Motor neuron (in vitro differentiated cells): ENCODE results near the gene YPEL4. TPM values are rescaled to one million over a fixed set of nuclear protein-coding genes. Genes with fewer than 3 reads are reported as not detected.

ENCODE experiments used
- ATAC-seq, 8 experiments: fragments of 200-7000 bp; cut with Tn5 transposase; replicated peaks in 6 of 8; 2 replicates each; pipeline ENCODE4 v1.8.0; 2021; ENCODE audit warnings: mild to moderate bottlenecking in 8 of 8, moderate library complexity in 8 of 8
- H3K27ac ChIP-seq, 2 donors: fragments of 250-450 bp; sonication (Bioruptor Pico); 2 replicates each; pipeline ENCODE4 v1.9.0; 2021; ENCODE audit warnings: antibody characterized with exemption in 2 of 2, mild to moderate bottlenecking in 2 of 2, moderate library complexity in 1 of 2
- H3K4me1 ChIP-seq, 2 donors: fragments of 250-450 bp; sonication (Bioruptor Pico); replicated peaks in 1 of 2; 2 replicates each; pipeline ENCODE4 v1.6.1; 2021; ENCODE audit warnings: antibody characterized with exemption in 2 of 2, mild to moderate bottlenecking in 2 of 2, moderate library complexity in 1 of 2
- H3K4me3 ChIP-seq, 5 donors: fragments of 250-450 bp; sonication (Bioruptor Pico); 2 replicates each; pipeline ENCODE4 v1.9.0; 2021; ENCODE audit warnings: antibody characterized with exemption in 5 of 5, mild to moderate bottlenecking in 5 of 5, moderate library complexity in 4 of 5
- WGBS, 10 experiments: fragments of 450-650 bp; shearing (Covaris generic); methylation state at CpG; one replicate each; pipeline ENCODE4 v1.0.0; 2022; 5-methylcytosine and 5-hydroxymethylcytosine counted together
- in situ Hi-C, 9 experiments: fragments of 400-800 bp; cut with MboI; loops; one replicate each; pipeline ENCODE4 v1.15.0; 2021; ENCODE audit warnings: low sequenced_read_pairs in 9 of 9, low pct_unique_long_range_greater_than_20kb in 2 of 9; ENCODE audit not compliant: unreplicated experiment in 9 of 9
- total RNA-seq, 8 experiments: library from RNA; unstranded; fragments of 300-600 nt; gene quantifications; 2 replicates each; pipeline versions ENCODE4 v1.2.3 to v1.2.4, GENCODE V29; 2022

Gene YPEL4
- total RNA-seq, 8 experiments from 2014 or later, result 3.7 to 13.1 (median 8.8) TPM

DNA sequence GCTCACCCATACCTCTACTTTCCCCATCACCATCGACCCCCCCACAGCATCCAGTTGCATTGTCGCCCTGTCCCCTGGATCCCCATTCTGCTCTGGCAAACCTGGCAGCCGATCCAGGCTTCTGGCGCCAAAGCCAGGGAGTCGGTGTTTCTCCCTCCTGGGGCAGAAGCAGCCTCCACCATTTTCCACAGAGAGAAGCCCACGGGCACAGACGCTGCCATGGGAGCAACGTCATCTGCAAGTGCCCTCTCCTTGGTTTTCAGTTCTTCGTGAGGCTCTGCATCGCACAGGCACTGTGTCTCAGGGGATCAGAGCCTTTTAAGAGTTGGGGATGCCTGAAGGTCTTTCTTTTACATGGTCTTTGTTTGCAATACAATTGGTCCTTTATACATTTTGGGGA is 2.3 kb downstream of the YPEL4 start:
- ATAC-seq, result peak in 1 of 8 experiments; percentile 5
- Histone ChIP-seq H3K4me1 (peaks cover 47 to 55% of the 10 kb centered on the region in 2 donors), H3K27ac (no peak overlapping the region), H3K4me3 (peak overlapping the region; percentile 3 to 77 (median 6))
- in situ Hi-C loops, result loop anchor here in 2 of 9 experiments (10.0 to 25.0 kb wide), 2 partner anchors 83 to 160 kb away; partner anchors contain the start of gene UBE2L6 (in 1 of the 2)
- 0 to 11% (median 0%) methylated on average over 1 to 8 of the region's 10 CpGs; no CpG with 5 or more reads in 4 of the 10 experiments for WGBS, 10 experiments

DNA sequence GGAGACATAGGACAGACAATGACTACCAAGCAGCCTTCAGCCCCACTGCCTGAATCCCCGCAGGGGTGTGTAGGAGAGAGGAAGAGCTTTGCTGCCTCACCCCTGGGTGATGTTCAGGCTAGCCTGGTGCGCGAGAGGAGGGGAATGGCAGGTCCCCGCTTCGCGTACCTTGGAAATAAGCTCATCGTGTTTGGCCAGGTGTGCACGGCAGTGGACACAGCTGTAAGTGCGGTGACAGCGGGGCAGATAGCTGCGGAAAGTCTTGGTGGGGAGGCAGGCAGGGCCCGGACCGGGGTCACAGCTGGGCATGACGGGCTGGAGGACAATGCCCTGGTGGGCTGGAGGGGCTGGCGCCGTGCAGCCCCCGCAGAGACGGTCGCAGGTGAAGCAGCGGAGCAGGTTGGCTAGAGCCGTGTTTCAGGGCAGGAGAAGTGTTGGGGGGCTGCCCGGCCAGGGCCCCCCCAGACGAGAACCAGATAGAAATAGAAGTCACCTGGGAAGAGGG is 2.9 kb downstream of the YPEL4 start:
- peaks cover 47 to 55% of the 10 kb centered on the region in 2 donors for H3K4me1 ChIP-seq

DNA sequence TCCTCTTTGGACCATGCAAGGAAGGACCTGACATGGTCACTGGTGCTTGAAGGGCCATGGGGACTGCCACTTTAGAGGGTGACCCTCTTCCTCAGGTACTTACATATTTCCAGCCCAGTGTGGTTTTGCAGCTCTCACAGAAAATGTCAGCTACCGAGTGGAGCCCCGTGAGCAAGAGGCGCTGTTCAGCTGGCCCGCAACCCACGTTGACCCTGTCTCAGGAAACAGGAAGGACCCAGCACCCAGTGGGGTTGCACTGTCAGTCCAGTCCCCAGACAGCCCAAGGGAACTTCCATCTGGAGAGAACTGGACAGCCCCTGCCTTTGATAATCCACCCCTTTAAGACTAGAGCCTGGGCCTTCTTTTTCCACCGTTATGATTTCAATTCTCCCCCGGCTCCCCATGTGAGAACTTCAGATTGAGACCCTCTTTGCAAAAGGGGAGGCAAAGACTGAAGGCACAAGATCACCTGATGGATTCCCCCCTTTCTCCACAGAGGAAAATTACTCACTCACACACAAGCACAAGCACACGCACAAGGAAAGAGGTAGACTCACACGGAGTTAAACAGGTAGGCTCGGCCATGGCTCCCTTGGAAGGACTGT is 3.4 kb downstream of the YPEL4 start:
- Histone ChIP-seq H3K27ac (peak overlapping the region in 1 of 2 donors; percentile 15), H3K4me1 (peaks cover 50 to 60% of the 10 kb centered on the region in 2 donors), H3K4me3 (peak overlapping the region in 3 of 5 donors; percentile 6 to 77 (median 46))
- no peak for ATAC-seq
- WGBS, 10 experiments, result 8 to 93% (median 53%) methylated on average over 1 to 10 of the region's 10 CpGs; no CpG with 5 or more reads in 2 of the 10 experiments
- in situ Hi-C loops, result loop anchor here in 2 of 9 experiments (10.0 to 25.0 kb wide), 2 partner anchors 81 to 159 kb away; partner anchors contain the start of gene UBE2L6 (in 1 of the 2)

More for the DNA sequence above, 2.9 kb downstream of the YPEL4 start:
- H3K27ac ChIP-seq, result peak overlapping the region in 1 of 2 donors; percentile 15
- 0 to 47% (median 27%) methylated on average over 2 to 7 of the region's 23 CpGs; no CpG with 5 or more reads in 6 of the 10 experiments for WGBS, 10 experiments
- in situ Hi-C loops, result loop anchor here in 2 of 9 experiments (10.0 to 25.0 kb wide), 2 partner anchors 82 to 160 kb away; partner anchors contain the start of gene UBE2L6 (in 1 of the 2)
- peak overlapping the region in 4 of 5 donors; percentile 3 to 77 (median 26) for H3K4me3 ChIP-seq
- ATAC-seq, result no peak

DNA sequence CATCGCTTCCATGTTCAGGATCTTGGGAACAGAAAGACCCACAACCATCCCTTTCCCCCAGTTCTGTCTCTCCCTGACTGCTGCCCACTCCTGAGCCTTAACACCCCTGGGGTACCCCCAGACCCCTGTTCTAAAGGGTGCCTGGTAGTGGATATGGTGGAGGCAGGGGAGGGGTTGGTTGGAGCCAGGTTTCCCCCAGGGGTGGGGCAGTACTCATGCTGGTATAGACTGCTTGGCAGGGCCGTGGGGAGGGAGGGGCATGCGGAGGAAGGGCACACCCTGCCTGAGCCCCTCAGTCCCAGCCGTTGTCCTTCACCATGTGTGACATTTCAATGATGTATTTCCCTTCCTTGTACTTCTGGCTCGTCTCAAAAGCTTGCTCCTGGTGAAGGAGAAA is 4.0 kb downstream of the YPEL4 start:
- Histone ChIP-seq H3K27ac (no peak overlapping the region), H3K4me3 (no peak overlapping the region), H3K4me1 (peaks cover 54 to 66% of the 10 kb centered on the region in 2 donors)
- WGBS, 10 experiments, result 0 to 46% (median 0%) methylated on average over 1 to 5 of the region's 5 CpGs; no CpG with 5 or more reads in 7 of the 10 experiments
- ATAC-seq, result no peak
- in situ Hi-C loops, result loop anchor here in 2 of 9 experiments (10.0 to 25.0 kb wide), 2 partner anchors 81 to 158 kb away; partner anchors contain the start of gene UBE2L6 (in 1 of the 2)

DNA sequence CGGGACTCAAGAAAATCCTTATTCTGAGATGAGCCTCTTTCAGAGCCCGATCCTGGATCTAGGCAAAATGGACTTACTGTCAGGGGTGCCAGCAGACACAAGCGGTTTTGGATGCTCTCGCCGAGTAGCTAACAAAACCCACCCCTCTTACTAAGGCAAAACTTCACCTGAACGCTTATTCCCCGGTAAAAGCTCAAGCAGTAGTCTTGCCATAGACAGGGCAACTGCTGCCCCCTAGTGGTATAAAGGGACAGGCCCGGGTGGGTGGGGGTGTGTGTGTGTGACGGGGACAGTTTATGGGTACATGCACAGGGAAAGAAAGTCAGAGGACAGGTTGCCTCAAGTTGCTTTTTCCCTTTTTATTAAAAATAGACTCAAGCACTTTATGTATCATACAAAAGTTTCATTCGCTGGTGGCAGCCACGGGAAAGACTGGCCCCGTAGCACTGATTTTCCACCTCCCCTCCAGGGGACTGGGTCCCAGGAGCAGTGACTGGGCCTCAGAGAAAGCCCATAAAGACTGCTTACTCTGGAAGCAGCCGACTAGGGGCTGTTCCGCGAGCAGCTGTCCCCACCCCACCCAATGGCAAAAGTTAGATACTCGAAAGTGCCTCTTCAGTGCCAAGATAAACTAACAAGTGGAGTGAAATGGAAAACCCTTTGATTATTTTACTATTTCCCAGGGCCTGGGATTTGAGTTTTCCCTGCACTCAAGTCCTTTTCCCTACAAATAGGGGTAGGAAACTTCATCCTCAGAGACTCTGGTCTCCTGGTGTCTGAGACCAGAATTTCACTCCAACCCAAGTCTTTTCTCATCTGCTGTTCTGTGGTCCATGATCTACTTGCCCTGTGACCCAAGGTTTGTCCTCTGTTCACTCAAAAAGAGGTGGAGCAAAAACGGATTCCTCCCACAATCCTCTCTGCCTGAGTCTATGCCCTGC is 4.7 kb downstream of the YPEL4 start:
- in situ Hi-C loops, result loop anchor here in 3 of 9 experiments (5.0 to 25.0 kb wide), 3 partner anchors 78 to 158 kb away; partner anchors contain the start of gene UBE2L6 (in 2 of the 3)
- ATAC-seq, result peak; percentile 34 to 75 (median 48)
- no peak overlapping the region for H3K4me3 ChIP-seq
- H3K27ac ChIP-seq, result no peak overlapping the region
- 0 to 43% (median 36%) methylated on average over 3 to 8 of the region's 17 CpGs; no CpG with 5 or more reads in 3 of the 10 experiments for WGBS, 10 experiments
- peaks cover 55 to 66% of the 10 kb centered on the region in 2 donors for H3K4me1 ChIP-seq

DNA sequence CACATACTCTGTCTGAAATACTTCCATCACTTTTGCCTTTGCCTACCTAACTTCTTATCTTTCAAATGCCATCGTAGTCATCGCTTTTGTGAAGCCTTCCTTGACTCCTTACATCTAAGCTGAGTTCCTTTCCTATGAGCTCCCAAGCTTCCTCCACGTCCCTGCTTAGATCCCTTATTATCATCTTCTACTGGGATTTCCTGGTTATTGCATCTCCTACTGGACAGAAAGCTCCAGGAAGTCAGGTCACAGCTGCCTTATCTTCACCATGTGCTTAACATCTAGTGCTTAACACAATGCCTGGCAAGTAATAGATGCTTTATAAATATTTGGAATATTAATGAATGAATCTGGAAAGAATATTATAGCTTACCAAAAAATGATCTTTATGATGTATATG is 5.9 kb downstream of the YPEL4 start:
- in situ Hi-C loops, result loop anchor here in 3 of 9 experiments (5.0 to 25.0 kb wide), 3 partner anchors 77 to 157 kb away; partner anchors contain the start of gene UBE2L6 (in 2 of the 3)
- ATAC-seq, result no peak
- Histone ChIP-seq H3K27ac (no peak overlapping the region), H3K4me1 (peaks cover 54 to 58% of the 10 kb centered on the region in 2 donors), H3K4me3 (no peak overlapping the region)
- 33 to 100% (median 83%) methylated on average over 1 to 3 of the region's 3 CpGs; no CpG with 5 or more reads in 1 of the 10 experiments for WGBS, 10 experiments

DNA sequence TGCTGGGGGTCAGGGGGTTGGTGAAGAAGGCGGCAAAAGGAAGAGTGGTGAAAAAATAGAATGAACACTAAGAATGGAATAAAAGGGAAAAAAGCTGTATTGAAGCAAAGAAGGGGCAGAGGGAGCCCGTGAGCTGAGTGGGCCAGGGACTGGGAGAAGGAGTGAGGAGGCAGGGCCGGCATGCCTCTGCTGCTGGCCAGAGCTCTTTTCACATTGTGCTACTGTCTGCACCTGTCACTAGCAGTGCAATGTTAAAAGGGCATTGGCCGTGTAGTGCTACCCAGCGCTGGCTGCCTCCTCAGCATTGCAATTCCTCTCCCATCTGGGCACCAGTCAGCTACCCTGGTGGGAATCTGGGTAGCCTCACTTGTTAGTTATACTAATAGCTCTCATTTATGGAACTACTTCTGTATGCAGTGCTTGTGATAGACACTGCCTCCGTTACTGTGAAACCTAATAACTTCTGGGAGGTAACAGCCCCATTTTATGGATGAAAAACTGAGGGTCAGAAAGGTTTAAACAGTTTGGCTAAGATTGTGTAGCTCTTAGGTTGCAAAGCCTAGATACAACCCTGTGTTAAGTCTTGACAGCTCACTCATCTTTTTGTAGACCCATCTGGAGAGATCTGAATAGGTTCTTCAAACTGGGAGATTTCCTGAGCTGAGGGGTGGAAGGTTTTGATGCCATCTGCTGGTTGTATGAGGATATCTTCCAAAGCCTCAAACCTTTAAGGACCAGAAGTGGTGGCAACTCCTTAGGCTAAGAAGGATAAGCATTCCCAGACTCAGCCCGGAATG is 8.5 kb downstream of the YPEL4 start:
- WGBS, 10 experiments, result 13 to 100% (median 40%) methylated on average over 1 to 7 of the region's 7 CpGs
- peaks cover 32 to 39% of the 10 kb centered on the region in 2 donors for H3K4me1 ChIP-seq
- peak overlapping the region; percentile 16 to 83 for H3K27ac ChIP-seq
- H3K4me3 ChIP-seq, result peak overlapping the region in 3 of 5 donors; percentile 85 to 99 (median 90)
- in situ Hi-C loops, result loop anchor here in 3 of 9 experiments (5.0 to 25.0 kb wide), 3 partner anchors 74 to 154 kb away; partner anchors contain the start of gene UBE2L6 (in 2 of the 3)
- peak in 3 of 8 experiments; percentile 2 to 11 (median 11) for ATAC-seq

DNA sequence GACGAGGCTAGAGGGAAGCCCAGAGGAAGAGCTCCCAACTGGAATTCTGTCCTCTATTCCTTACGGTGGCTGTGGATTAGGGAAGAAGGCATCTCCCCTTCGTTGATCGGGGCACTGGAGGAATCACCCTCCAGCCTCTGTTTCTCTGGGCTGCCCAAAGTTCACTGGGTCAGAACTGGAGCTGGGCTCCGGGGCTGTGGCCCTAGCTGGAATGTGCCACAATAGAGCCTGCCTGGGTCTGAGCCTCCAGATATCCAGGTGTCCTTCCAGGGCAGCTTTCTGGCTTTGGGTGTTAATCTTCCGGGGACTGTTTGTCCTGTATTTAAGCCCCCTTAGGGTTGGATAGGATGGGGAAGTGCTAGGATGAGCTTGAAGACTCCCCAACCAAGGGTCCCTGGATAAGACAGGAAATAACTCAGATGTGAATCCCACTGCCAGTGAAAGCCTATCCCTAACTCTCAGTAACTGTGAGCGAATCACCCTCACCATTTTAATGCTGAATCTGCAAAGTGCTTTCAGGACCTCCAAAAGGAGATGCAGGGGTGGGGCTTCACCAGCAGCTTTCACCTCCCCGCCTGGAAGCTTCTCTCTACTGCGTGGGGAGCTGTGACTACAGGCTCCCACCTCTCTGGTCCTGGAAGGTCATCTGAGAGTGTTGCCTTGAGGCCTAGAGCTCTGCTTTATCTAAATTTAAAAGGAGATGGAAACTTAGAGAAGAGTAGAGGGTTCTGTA is 9.5 kb downstream of the YPEL4 start:
- ATAC-seq, result no peak
- Histone ChIP-seq H3K27ac (peak overlapping the region; percentile 83 to 96), H3K4me1 (peaks cover 24 to 30% of the 10 kb centered on the region in 2 donors), H3K4me3 (peak overlapping the region; percentile 78 to 99 (median 90))
- WGBS, 10 experiments, result 0 to 100% (median 9%) methylated on average over 1 to 4 of the region's 9 CpGs; no CpG with 5 or more reads in 4 of the 10 experiments
- in situ Hi-C loops, result loop anchor here in 3 of 9 experiments (5.0 to 25.0 kb wide), 3 partner anchors 73 to 153 kb away; partner anchors contain the start of gene UBE2L6 (in 2 of the 3)

DNA sequence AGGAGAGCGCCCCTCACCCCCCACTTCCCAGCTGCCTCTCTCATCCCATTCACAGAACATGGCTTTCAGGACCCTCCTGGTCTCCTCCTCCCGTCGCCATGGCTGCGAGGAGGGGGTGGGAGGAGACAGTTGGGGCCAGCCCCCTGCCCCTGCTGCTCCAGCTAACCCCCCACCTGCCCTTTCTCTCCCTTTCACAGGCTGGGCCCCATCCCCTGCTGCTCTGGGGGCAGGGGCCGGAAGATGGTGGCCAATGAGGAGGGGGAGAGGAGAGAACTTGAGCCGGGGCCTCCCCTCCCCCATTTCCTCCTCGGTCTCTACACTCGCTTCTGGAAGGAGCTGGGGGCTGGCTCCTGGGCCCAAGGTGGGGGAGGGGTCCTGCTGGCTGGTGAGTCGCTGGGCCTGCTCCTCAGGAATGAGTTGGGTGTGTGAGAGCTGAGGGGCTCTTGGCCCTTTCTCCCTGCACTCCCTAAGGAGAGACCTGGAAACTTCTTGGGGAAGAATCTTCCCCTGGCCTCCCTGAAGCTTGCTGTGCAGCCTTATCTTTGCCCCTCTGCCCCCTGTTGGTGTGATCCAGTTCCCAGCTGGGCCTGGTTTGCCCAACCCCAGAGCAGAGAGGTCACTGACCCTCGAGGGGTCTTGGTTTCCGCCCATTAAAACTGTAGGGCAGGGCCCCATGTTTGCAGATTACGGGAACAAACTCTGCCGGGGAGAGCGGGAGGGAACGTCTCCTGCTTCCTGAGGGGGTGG is 10.2 kb downstream of the YPEL4 start:
- Histone ChIP-seq H3K4me1 (peaks cover 18 to 27% of the 10 kb centered on the region in 2 donors), H3K27ac (peak overlapping the region; percentile 92 to 96), H3K4me3 (peak overlapping the region; percentile 78 to 99 (median 90))
- peak in 7 of 8 experiments; percentile 6 to 74 (median 68) for ATAC-seq
- in situ Hi-C loops, result loop anchor here in 3 of 9 experiments (5.0 to 25.0 kb wide), 3 partner anchors 72 to 152 kb away; partner anchors contain the start of gene UBE2L6 (in 2 of the 3)
- 0 to 10% methylated on average over 1 to 2 of the region's 15 CpGs; no CpG with 5 or more reads in 8 of the 10 experiments for WGBS, 10 experiments

DNA sequence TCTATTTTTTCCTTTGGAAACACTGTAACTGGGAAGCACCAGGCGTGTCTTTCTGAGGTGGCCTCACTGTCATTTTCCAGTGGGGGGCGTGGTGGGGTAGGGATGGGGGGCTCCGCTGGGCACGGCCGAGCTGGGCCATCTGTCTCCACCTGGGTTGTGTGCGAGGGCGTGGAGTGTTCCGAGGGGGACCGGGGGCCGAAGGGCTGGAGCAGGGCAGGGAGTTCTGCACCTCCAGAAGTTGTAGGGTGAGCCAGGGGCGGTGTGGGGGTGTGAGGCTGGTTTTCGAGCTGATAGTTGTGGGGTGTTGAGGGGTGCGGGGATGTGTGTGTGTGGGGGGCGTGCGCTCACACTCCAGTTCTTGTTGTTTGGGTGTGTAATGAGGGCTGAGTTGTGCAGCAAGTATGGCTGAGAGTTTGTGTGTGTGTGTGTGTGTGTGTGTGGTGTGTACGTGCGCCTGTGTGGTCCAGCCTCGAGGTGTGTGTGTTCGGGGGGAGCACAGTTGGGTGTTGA is 10.8 kb downstream of the YPEL4 start:
- Histone ChIP-seq H3K4me1 (peaks cover 17 to 24% of the 10 kb centered on the region in 2 donors), H3K4me3 (peak overlapping the region; percentile 78 to 99 (median 90)), H3K27ac (peak overlapping the region; percentile 92 to 96)
- ATAC-seq, result peak in 5 of 8 experiments; percentile 13 to 41 (median 39)
- WGBS, 10 experiments, result no CpG with 5 or more reads among the region's 19 CpGs
- in situ Hi-C loops, result loop anchor here in 1 of 9 experiments (25.0 kb wide), 1 partner anchor 152 kb away; no protein-coding TSS in a partner anchor
